GM21825 (cell line): ENCODE measurements around the gene EPN2.

ENCODE experiments used
- ATAC-seq: cut with Tn5 transposase; IDR thresholded peaks from one replicate; pipeline ENCODE4 v1.9.1; 2021; ENCODE audit warnings: mild to moderate bottlenecking, moderate library complexity; ENCODE audit not compliant: unreplicated experiment

Gene EPN2

GRCh38 chr17:19290066-19290705, 53.0 kb downstream of the EPN2 start:
- no peak for ATAC-seq

DNA sequence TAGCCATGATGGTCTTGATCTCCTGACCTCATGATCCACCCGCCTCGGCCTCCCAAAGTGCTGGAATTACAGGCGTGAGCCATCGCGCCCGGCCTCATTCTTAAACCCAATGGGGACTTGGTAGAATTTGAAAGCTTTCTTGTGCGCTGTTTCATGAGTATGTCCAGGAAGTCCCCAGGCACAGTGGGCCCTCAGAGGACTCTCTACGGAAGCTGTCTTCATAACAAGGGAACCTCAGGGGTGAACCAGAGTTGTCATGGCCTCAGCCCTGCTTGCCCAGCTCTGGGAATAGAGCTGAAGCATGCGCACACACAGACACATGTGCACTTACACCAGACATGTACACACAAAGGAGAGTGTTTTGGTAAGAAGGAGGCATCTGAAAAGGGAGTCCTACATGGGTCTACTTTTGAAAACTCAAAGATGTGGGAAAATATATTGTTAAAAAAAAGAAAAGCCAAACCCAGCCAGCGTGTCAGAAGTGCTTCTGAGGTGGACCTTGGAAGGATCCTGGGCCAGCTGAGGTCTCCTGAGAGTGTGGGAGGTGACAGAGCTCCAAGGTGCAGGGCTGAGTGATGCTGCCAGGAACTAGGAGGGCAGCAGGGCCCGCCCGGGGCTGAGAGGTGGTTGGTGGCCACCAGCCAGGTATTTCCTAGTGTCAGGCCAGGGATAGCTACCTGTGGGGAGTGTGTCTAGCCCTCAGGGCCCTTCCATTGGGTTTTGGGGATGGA, 54.6 kb downstream of the EPN2 start:
- no peak for ATAC-seq

DNA sequence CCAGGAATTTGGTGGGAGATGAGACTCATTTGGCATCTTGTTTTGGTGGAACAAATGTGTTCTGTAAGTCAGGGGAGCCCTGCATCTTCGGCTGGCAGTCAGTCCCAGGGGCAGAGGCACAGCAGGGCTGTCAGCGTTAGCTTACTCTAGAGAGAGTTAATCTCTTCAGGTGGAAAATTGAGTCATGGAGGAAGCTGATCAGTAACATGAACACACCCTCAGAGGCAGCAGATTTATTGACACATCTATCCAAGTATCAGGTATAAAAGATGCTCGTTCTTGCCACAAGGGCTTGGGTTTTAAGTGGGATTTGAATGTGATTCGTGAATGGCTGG, 55.2 kb downstream of the EPN2 start:
- no peak for ATAC-seq

GRCh38 chr17:19294443-19294842, 57.3 kb downstream of the EPN2 start:
- ATAC-seq, result no peak

- no peak for ATAC-seq
Observed at GRCh38 chr17:19295473-19296135, 58.4 kb downstream of the EPN2 start.

- no peak for ATAC-seq
Observed at GRCh38 chr17:19296786-19297778, 59.9 kb downstream of the EPN2 start.

DNA sequence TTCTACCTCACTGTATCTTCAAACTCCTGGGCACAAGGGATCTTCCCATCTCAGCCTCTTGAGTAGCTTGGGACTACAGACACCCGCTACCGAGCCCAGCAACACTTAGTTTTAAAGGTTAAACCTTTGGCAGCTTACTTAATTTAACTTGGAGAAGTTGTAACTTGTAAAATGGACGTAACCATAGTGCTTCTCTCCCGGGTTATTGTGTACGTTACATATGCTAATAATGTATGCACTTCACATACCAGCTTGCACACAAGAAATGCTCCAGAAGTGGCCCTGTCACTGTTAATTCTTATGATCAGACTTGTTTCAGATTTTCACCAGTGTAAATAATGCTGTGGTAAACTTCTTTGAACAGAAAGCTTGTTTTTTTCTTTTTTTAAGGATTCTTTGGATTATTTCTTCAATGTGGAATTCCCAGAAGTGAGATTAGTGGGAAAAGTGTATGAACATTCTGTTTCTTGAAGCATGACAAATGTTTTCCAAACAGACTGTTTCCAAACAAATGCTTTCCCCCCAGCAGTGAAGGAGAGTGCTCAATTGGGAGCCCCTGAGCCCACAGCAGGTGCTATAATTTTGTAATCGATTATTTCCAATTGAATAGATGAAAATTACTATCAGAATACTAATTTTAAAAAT, 61.5 kb downstream of the EPN2 start:
- no peak for ATAC-seq

- no peak for ATAC-seq
Observed at GRCh38 chr17:19299214-19299747, 62.1 kb downstream of the EPN2 start.

GRCh38 chr17:19299866-19300265, 62.7 kb downstream of the EPN2 start:
- no peak for ATAC-seq

DNA sequence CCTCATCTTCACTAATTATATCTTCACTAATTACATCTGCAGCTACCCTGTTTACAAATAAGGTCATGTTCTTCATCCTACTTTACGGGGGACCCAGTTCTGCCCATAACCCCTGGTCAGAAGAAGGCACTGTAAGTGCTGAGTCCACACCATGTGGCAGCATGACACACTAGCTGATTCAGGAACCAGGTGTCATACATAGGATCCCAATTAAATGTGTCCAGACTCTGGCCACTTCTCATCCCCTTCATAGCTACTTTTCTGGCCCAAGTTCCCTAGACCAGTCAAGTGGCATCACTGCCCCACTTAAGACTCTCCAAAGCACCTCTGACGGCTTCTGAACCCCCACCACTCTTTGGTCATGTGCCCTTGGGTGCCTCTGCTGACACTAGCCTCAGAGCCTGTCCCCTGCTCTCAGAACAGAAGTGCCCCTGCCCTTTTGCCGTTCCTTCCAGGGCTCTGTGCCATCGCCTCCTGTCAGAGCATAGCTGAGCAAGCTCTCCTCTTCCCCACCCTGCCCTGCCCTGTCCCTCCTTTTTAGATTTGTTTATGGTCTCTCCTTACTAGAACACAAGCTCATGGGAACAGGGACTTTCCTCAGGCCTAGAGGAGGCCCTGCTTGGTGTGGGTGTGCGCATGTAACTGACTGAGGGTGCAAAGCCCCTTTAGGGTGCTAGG, 64.2 kb downstream of the EPN2 start:
- no peak for ATAC-seq

- no peak for ATAC-seq
Observed at GRCh38 chr17:19301973-19302372, 64.8 kb downstream of the EPN2 start.

DNA sequence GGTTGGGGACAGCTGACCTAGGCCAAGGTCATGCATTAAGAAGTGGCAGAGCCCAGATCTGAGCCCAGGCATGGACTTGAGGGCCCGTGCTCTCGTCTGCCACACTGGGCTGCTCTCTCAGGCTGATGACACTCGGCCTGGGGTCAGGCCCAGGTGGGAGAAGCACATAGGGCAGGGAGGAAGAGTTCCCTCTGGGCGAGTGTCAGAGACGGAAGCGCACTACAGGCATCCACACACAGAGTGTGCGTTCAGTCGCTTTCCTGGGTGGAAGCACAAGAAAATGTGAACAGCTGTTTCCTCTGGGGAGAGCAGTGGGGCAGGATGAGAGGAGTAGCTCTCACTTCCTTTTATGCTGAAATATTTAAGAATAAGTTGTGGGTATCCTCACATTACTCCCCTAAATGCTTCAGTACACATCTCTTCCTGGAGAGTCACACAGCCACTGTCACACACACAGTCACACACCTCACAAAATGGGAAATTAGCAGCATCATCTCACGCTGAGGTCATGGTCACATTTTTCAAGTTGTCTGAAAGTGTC, 65.7 kb downstream of the EPN2 start:
- no peak for ATAC-seq

DNA sequence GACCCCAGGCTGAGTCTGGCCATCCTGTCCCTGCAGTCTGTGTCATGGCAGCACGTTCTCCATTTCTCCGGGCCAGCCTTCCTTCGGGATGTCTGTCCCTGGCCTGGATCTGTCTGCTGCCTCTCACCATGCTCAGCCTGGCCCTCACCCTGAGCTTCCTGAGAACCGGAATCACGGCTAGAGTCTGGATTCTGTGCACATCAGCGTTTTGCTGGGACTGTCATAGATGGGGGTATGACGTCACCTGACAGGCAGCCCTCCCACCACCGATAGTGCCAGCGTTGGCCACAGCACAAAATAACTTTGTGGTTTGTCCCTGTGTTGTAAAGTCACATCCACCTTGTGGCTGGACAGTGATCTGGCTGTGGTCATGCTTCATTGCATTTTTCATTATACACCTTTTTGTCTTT, 66.2 kb downstream of the EPN2 start:
- no peak for ATAC-seq

DNA sequence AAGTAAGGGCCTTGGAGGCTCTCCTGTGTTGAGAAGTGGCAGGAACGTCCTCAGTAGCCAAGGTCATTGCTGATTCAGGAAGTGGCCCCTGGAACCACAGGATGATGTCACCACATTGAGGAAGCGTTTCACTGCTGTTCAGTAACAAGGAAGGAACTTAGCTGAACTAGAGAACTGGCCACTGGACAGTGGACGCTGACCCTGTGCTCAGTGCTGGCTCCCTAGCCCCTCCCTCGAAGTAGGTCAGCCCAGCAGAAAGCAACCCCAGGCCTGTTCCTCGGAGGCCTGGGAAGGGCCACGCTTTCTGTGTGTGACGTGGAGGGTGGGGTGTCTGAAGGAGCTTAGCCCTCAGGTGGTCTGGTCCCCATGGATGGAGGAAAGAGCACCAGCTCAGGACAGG, 67.0 kb downstream of the EPN2 start:
- ATAC-seq, result no peak

DNA sequence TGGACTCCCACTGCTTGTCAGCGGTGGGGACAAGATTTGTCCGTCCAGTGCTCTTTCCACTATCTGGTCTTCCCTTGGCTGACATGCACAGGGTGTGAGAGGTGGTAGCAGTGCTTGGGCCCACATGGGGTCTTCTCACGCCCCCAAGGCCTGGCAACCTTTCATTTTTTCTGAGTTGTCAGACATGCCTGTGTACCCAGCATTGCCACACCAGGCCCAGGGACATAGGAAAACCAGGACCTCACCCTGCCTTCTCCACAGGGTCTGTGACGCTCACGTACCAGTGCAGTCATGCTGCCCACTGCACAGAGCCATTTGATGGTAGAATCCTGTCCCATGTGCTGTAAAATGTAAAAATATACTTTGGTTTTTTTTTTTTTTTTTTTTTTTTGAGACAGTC, 67.6 kb downstream of the EPN2 start:
- no peak for ATAC-seq

DNA sequence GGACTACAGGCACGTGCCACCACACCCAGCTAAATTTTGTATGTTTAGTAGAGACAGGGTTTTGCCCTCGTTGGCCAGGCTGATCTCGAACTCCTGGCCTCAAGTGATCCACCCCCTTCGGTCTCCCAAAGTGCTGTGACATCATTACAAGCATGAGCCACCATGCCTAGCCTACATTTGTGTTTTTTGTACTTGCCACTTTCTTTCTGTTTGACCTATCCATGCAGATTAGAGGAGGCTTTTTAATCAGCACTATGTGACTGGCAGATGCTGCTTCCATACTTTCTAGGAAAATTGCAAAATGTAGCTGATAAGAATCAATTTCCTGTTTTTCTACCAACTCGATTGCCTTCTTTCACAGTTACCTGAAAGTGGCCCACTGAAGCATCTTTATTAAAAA, 68.1 kb downstream of the EPN2 start:
- ATAC-seq, result no peak

DNA sequence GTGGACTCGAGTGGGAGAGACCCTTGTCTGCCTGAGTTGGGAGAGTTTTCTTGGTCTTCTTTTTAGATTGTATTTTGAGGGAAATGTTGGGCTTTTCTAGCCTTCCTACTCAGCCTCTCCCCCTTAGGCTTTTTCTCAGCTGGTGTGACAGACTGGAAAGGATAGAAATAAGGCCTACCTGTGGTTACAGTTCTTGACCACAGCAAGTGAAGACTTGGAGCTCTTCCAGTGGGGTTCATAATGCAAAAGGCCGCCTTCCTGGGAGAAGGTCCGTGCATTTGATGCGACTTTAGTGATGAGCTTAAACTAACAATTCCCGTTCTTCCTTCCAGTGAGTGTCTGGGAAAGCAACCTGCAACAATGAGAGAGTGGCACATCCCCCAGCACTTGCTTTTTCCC, 68.6 kb downstream of the EPN2 start:
- ATAC-seq, result no peak

DNA sequence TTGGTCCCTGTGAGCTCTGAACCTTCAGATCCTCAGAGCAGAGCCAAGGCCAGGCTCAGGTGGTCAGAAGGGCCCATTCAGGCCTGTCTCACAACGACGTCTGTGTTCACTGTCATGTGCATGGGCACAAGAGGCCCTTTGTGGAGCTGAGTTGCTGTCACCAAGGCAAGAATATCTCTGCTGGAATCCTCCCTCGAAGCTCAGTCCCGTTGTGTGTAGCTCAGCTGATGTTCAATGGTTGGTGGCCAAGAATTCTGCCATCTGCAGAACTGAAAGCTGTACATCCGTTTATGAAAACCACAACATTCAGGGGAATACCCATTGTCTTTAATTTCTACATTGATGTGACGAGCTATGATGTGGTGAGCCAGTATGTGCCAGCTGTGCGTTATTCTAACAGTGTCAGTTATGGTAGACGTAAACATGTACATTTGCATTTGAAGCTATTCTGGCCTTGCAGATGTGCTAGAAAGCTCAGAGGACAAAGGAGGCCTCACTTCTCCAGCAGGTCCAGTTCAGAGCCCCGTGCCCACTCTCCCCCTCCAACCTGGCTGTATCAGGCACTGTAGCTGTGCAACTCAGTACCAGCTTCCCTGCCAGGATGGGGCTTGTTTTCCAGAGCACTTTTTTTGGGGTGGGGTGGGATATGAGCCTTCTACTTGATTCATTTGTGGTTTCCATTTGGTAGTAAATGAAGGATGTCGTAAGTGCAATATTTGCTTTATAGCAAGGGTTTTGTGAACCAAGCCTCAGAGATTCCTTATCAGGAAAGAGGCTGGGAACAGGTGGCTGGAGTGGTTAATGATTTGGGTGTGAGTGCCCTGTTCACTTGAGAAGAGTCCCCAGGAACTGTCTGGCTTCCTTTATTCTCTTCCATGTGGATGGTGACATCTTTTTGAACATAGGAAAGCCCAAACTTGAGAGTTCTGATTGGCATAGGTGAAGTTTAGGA, 69.3 kb downstream of the EPN2 start:
- peak; percentile 80 for ATAC-seq
